K562 (cell line): ENCODE data around the gene NXF1. TPM values are rescaled to one million over a fixed set of nuclear protein-coding genes. Genes with fewer than 3 reads are reported as not detected.

Source experiments
- E2F3 ChIP-seq: fragments of 250-450 bp; sonication (Bioruptor Pico); IDR thresholded peaks from 2 replicates; pipeline ENCODE4 v1.4.0; 2020; ENCODE audit warnings: mild to moderate bottlenecking
- MTA3 ChIP-seq: fragments of 450-650 bp; formaldehyde crosslinking; IDR thresholded peaks from 2 replicates; pipeline ENCODE4 v1.6.1; 2017; ENCODE audit warnings: mild to moderate bottlenecking, borderline replicate concordance
- PURB ChIP-seq: sonication (generic); formaldehyde crosslinking; IDR thresholded peaks from 2 replicates; pipeline ENCODE4 v1.9.0; 2021; ENCODE audit warnings: low read depth, mild to moderate bottlenecking, missing genetic modification reagents
- RFX5 ChIP-seq: IDR thresholded peaks from 2 replicates; pipeline ENCODE4 v1.6.1; 2011; ENCODE audit warnings: low read depth, mild to moderate bottlenecking, improper control_type of control experiment, low read length
- SIN3A ChIP-seq, 2 experiments: fragments of 150-350 bp in 1 of 2; IDR thresholded peaks; 2 replicates each; pipeline ENCODE4 v1.6.1; 2011 to 2016; ENCODE audit warnings: borderline replicate concordance in 2 of 2, low read depth in 2 of 2, low read length in 2 of 2, mild to moderate bottlenecking in 2 of 2, moderate library complexity in 2 of 2; ENCODE audit not compliant: control insufficient read depth in 1 of 2
- SMAD1 ChIP-seq: fragments of 150-350 bp; IDR thresholded peaks from 2 replicates; pipeline ENCODE4 v1.6.1; 2014; ENCODE audit warnings: low read length, low read depth; ENCODE audit not compliant: partially characterized antibody
- SOX6 ChIP-seq: fragments of 450-650 bp; IDR thresholded peaks from 2 replicates; pipeline ENCODE4 v1.6.1; 2014; ENCODE audit warnings: mild to moderate bottlenecking
- SRSF9 ChIP-seq: fragments of 200-400 bp; formaldehyde crosslinking; IDR thresholded peaks from 2 replicates; pipeline ENCODE4 v1.6.1; 2017; ENCODE audit warnings: low read depth, low read length, borderline replicate concordance
- TEAD1 ChIP-seq, 2 experiments: fragments of 450-650 bp in 1 of 2; sonication (generic) in 1 of 2; formaldehyde crosslinking; IDR thresholded peaks; 2 replicates each; pipeline versions ENCODE4 v1.4.0 to v1.8.0; 2020 to 2022; ENCODE audit warnings: mild to moderate bottlenecking in 2 of 2, missing genetic modification reagents in 1 of 2
- TSC22D4 ChIP-seq: fragments of 450-650 bp; IDR thresholded peaks from 2 replicates; pipeline ENCODE4 v1.6.1; 2016; ENCODE audit warnings: missing genetic modification characterization, missing biosample characterization, control low read depth
- ZBTB8A ChIP-seq: fragments of 450-650 bp; IDR thresholded peaks from 2 replicates; pipeline ENCODE4 v1.6.1; 2018; ENCODE audit warnings: mild to moderate bottlenecking, moderate library complexity; ENCODE audit not compliant: partially characterized antibody
- ZKSCAN8 ChIP-seq: fragments of 200-800 bp; sonication (Bioruptor generic); IDR thresholded peaks from 2 replicates; pipeline ENCODE4 v1.6.1; 2016; ENCODE audit warnings: missing genetic modification characterization, missing compliant biosample characterization
- ZNF507 ChIP-seq: conservative IDR thresholded peaks from 2 replicates; pipeline ENCODE4 v1.6.1; 2017; ENCODE audit warnings: missing genetic modification characterization, missing compliant biosample characterization
- ZNF551 ChIP-seq: fragments of 250-450 bp; sonication (Bioruptor Pico); IDR thresholded peaks from 2 replicates; pipeline ENCODE4 v1.5.0; 2021; ENCODE audit warnings: mild to moderate bottlenecking, moderate library complexity
- polyA plus RNA-seq, 8 experiments: library from polyadenylated mRNA; depleted of rRNA in 4 of 8; stranded (reverse) in 5 of 8; unstranded in 3 of 8; fragments of >200 nt; fragmentation: Nextera tagmentation in 2 of 8; fragmentation: Illumina TruSeq in 1 of 8; extraction: Ambion mirVana in 2 of 8; extraction: Trizol in 1 of 8; gene quantifications; 2 replicates each; pipeline versions ENCODE4 v1.2.1 to v1.2.3, GENCODE V29; 2011 to 2014; ENCODE audit warnings: inconsistent platforms in 1 of 8, missing spikeins in 1 of 8
- total RNA-seq, 7 experiments: library from RNA; depleted of rRNA in 6 of 7; stranded (reverse); fragments of >200 nt in 6 of 7; fragmentation: Illumina TruSeq in 2 of 7; extraction: Trizol in 2 of 7; gene quantifications; 2 replicates each; pipeline versions ENCODE4 v1.2.1 to v1.2.3, GENCODE V29; 2011 to 2021; ENCODE audit warnings: low replicate concordance in 1 of 7
- TF ChIP-seq, protein P1 (sequence below): fragments of 450-650 bp; IDR thresholded peaks from 2 replicates; pipeline ENCODE4 v1.7.1; 2018; ENCODE audit warnings: mild to moderate bottlenecking, low read depth; ENCODE audit not compliant: partially characterized antibody
- TF ChIP-seq, protein P2 (sequence below): fragments of 200-800 bp; sonication (Bioruptor generic); IDR thresholded peaks from 2 replicates; pipeline ENCODE4 v1.6.1; 2017; ENCODE audit warnings: missing genetic modification characterization, missing compliant biosample characterization
- TF ChIP-seq, protein P3 (sequence below): sonication (generic); formaldehyde crosslinking; IDR thresholded peaks from 2 replicates; pipeline ENCODE4 v1.8.0; 2022; ENCODE audit warnings: mild to moderate bottlenecking, missing genetic modification reagents, borderline replicate concordance
- TF ChIP-seq, protein P4 (sequence below), 2 experiments: fragments of 450-650 bp; IDR thresholded peaks; 2 replicates each; pipeline ENCODE4 v1.6.1; 2016

Gene NXF1
- total and polyA plus RNA-seq, 9 of the 15 experiments (the other 6 are each of a cell fraction or from before 2014, with no cell fraction given), result 18.1 to 98.3 (median 35.8) TPM

DNA sequence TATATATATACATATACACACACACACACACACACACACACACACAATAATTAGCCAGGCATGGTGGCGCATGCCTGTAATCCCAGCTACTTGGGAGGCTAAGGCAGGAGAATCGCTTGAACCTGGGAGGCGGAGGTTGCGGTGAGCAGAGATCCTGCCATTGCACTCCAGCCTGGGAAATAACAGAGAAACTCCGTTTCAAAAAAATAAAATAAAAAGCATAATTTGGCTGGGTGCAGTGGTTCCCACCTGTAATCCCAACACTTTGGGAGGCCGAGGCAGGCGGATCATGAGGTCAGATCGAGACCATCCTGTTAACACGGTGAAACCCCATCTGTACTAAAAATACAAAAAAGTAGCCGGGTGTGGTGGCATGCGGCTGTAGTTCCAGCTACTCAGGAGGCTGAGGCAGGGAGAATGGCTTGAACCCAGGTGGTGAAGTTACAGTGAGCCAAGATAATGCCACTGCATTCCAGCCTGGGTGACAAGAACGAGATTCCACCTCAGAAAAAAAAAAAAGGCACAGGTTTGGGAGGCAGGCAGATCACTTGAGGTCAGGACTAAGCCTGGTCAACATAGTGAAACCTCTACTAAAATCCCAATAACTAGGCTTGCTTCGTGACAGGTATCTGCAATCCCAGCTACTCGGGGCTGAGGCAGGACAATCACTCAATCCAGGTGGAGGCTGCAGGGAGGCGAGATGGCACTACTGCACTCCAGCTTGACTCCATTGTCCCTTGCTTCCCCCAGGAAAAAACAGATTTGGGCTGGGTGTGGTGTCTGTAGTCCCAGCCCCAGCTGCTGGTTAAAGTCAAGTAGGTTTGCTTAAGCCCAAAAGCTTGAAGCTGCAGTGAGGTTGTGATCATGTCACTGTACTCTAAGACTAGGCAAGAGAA lies 45.9 kb upstream of the NXF1 start (continued):
- TF ChIP-seq ZKSCAN8 (no peak), ZNF551 (CRISPR knock-in tag) (0 out of 2 replicates have a peak, but pooled peaks have one; percentile 14), SIN3A (IDR thresholded peaks at IDR 0.05; ENCODE audit: borderline replicate concordance in 2 of 2, control insufficient read depth in 1 of 2, low read depth in 2 of 2, low read length in 2 of 2) (peak; percentile 30 to 95; a peak in 2 of 4 replicates), RFX5 (peak; percentile 45; the same call in 1 of the 2 replicates), SRSF9 (no peak), ZBTB8A (no peak), E2F3 (CRISPR knock-in tag) (no peak), ZNF507 (tag) (no peak), TEAD1 (CRISPR knock-in tag; IDR thresholded peaks at IDR 0.05) (no peak), SOX6 (peak; percentile 29; the same call in 1 of the 2 replicates), MTA3 (0 out of 2 replicates have a peak, but pooled peaks have one; percentile 47), TSC22D4 (no peak), PURB (CRISPR knock-in tag) (no peak), SMAD1 (no peak)
- TF ChIP-seq, protein P1, sequence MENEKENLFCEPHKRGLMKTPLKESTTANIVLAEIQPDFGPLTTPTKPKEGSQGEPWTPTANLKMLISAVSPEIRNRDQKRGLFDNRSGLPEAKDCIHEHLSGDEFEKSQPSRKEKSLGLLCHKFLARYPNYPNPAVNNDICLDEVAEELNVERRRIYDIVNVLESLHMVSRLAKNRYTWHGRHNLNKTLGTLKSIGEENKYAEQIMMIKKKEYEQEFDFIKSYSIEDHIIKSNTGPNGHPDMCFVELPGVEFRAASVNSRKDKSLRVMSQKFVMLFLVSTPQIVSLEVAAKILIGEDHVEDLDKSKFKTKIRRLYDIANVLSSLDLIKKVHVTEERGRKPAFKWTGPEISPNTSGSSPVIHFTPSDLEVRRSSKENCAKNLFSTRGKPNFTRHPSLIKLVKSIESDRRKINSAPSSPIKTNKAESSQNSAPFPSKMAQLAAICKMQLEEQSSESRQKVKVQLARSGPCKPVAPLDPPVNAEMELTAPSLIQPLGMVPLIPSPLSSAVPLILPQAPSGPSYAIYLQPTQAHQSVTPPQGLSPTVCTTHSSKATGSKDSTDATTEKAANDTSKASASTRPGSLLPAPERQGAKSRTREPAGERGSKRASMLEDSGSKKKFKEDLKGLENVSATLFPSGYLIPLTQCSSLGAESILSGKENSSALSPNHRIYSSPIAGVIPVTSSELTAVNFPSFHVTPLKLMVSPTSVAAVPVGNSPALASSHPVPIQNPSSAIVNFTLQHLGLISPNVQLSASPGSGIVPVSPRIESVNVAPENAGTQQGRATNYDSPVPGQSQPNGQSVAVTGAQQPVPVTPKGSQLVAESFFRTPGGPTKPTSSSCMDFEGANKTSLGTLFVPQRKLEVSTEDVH, result peak; percentile 84
- TF ChIP-seq, protein P2, sequence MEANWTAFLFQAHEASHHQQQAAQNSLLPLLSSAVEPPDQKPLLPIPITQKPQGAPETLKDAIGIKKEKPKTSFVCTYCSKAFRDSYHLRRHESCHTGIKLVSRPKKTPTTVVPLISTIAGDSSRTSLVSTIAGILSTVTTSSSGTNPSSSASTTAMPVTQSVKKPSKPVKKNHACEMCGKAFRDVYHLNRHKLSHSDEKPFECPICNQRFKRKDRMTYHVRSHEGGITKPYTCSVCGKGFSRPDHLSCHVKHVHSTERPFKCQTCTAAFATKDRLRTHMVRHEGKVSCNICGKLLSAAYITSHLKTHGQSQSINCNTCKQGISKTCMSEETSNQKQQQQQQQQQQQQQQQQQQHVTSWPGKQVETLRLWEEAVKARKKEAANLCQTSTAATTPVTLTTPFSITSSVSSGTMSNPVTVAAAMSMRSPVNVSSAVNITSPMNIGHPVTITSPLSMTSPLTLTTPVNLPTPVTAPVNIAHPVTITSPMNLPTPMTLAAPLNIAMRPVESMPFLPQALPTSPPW (CRISPR knock-in tag), result no peak
- TF ChIP-seq, protein P3, sequence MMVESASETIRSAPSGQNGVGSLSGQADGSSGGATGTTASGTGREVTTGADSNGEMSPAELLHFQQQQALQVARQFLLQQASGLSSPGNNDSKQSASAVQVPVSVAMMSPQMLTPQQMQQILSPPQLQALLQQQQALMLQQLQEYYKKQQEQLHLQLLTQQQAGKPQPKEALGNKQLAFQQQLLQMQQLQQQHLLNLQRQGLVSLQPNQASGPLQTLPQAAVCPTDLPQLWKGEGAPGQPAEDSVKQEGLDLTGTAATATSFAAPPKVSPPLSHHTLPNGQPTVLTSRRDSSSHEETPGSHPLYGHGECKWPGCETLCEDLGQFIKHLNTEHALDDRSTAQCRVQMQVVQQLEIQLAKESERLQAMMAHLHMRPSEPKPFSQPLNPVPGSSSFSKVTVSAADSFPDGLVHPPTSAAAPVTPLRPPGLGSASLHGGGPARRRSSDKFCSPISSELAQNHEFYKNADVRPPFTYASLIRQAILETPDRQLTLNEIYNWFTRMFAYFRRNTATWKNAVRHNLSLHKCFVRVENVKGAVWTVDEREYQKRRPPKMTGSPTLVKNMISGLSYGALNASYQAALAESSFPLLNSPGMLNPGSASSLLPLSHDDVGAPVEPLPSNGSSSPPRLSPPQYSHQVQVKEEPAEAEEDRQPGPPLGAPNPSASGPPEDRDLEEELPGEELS (CRISPR knock-in tag), result peak; percentile 22; the same call in 1 of the 2 replicates
- TF ChIP-seq, protein P4, sequence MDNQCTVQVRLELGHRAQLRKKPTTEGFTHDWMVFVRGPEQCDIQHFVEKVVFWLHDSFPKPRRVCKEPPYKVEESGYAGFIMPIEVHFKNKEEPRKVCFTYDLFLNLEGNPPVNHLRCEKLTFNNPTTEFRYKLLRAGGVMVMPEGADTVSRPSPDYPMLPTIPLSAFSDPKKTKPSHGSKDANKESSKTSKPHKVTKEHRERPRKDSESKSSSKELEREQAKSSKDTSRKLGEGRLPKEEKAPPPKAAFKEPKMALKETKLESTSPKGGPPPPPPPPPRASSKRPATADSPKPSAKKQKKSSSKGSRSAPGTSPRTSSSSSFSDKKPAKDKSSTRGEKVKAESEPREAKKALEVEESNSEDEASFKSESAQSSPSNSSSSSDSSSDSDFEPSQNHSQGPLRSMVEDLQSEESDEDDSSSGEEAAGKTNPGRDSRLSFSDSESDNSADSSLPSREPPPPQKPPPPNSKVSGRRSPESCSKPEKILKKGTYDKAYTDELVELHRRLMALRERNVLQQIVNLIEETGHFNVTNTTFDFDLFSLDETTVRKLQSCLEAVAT (IDR thresholded peaks at IDR 0.05), result peak in 1 of 2 experiments; percentile 61; a peak in 1 of 4 replicates
